Activated CD4-positive, alpha-beta memory T cell treated with anti-CD3 and anti-CD28 coated beads, Interleukin-2, amount 10 ng/mL, durations not matched to agents 7 days and 5 days (primary cell): Measurements from ENCODE around the gene CSRNP3. TPM values are rescaled to one million over a fixed set of nuclear protein-coding genes. Genes with fewer than 3 reads are reported as not detected.

Source experiments
- CTCF ChIA-PET: fragments of 350-600 bp; sonication (Branson Sonifier 250); formaldehyde crosslinking; loops from one replicate; lab custom pipeline; 2021; ENCODE audit warnings: antibody characterized with exemption, inconsistent platforms; lab: Charles Lee
- POLR2A ChIA-PET: fragments of 350-600 bp; sonication (Branson Sonifier 250); formaldehyde crosslinking; loops from one replicate; lab custom pipeline; 2021; ENCODE audit warnings: antibody characterized with exemption; lab: Charles Lee
- DNase-seq: peaks from one replicate; pipeline ENCODE4 v3.0.0-alpha.2; 2020
- H3K27ac Mint-ChIP-seq: one replicate; pipeline ENCODE4 v1.8.0; 2021; ENCODE audit warnings: mild to moderate bottlenecking, mixed read lengths
- H3K27me3 Mint-ChIP-seq: one replicate; pipeline ENCODE4 v1.8.0; 2021; ENCODE audit warnings: mixed read lengths
- H3K36me3 Mint-ChIP-seq: one replicate; pipeline ENCODE4 v1.8.0; 2021; ENCODE audit warnings: low read depth, mixed read lengths
- H3K4me1 Mint-ChIP-seq: one replicate; pipeline ENCODE4 v1.8.0; 2021; ENCODE audit warnings: mixed read lengths
- H3K4me3 Mint-ChIP-seq: one replicate; pipeline ENCODE4 v1.8.0; 2021; ENCODE audit warnings: mild to moderate bottlenecking, mixed read lengths
- H3K9me3 Mint-ChIP-seq: one replicate; pipeline ENCODE4 v1.8.0; 2021; ENCODE audit warnings: mixed read lengths
- total RNA-seq, 2 experiments: library from RNA; stranded (reverse); gene quantifications; one replicate each; pipeline ENCODE4 v1.2.3, GENCODE V29; 2021

CSRNP3 gene
- total RNA-seq, 2 experiments from 2014 or later, result not detected

GRCh38 chr2:165479856-165480255 lies 10.4 kb downstream of the CSRNP3 start:
- Mint-ChIP-seq H3K4me3 (no peak overlapping the region), H3K27ac (no peak overlapping the region), H3K4me1 (no peaks in the 10 kb centered on the region), H3K36me3 (no peaks in the 10 kb centered on the region), H3K9me3 (no peaks in the 10 kb centered on the region), H3K27me3 (no peaks in the 10 kb centered on the region)
- CTCF ChIA-PET, result interaction anchor here (0.7 kb wide), 1 partner anchor 55 kb away, joined by 3 read pairs; no protein-coding TSS in a partner anchor
- POLR2A ChIA-PET, result no interaction called here
- no peak for DNase-seq

GRCh38 chr2:165494573-165494972 lies 25.1 kb downstream of the CSRNP3 start:
- Mint-ChIP-seq H3K27me3 (no peaks in the 10 kb centered on the region), H3K27ac (no peak overlapping the region), H3K9me3 (no peaks in the 10 kb centered on the region), H3K4me3 (no peak overlapping the region), H3K36me3 (no peaks in the 10 kb centered on the region), H3K4me1 (no peaks in the 10 kb centered on the region)
- DNase-seq, result no peak
- ChIA-PET POLR2A (no interaction called here), CTCF (no interaction called here)

GRCh38 chr2:165497659-165498317 lies 28.3 kb downstream of the CSRNP3 start:
- ChIA-PET CTCF (no interaction called here), POLR2A (no interaction called here)
- Mint-ChIP-seq H3K4me1 (no peaks in the 10 kb centered on the region), H3K36me3 (no peaks in the 10 kb centered on the region), H3K27ac (no peak overlapping the region), H3K9me3 (no peaks in the 10 kb centered on the region), H3K27me3 (no peaks in the 10 kb centered on the region), H3K4me3 (no peak overlapping the region)
- DNase-seq, result no peak

- H3K27me3 Mint-ChIP-seq, result no peaks in the 10 kb centered on the region
- no peaks in the 10 kb centered on the region for H3K9me3 Mint-ChIP-seq
- ChIA-PET CTCF (no interaction called here), POLR2A (no interaction called here)
- no peaks in the 10 kb centered on the region for H3K4me1 Mint-ChIP-seq
- H3K4me3 Mint-ChIP-seq, result no peak overlapping the region
- H3K36me3 Mint-ChIP-seq, result no peaks in the 10 kb centered on the region
- DNase-seq, result no peak
- no peak overlapping the region for H3K27ac Mint-ChIP-seq
Observed at GRCh38 chr2:165499131-165499530, 29.6 kb downstream of the CSRNP3 start.

GRCh38 chr2:165500001-165500400 lies 30.5 kb downstream of the CSRNP3 start:
- Mint-ChIP-seq H3K4me1 (no peaks in the 10 kb centered on the region), H3K4me3 (no peak overlapping the region), H3K36me3 (no peaks in the 10 kb centered on the region), H3K9me3 (no peaks in the 10 kb centered on the region), H3K27ac (no peak overlapping the region), H3K27me3 (no peaks in the 10 kb centered on the region)
- POLR2A ChIA-PET, result no interaction called here
- CTCF ChIA-PET, result no interaction called here
- no peak for DNase-seq

GRCh38 chr2:165500816-165501215 lies 31.3 kb downstream of the CSRNP3 start:
- ChIA-PET POLR2A (no interaction called here), CTCF (no interaction called here)
- no peaks in the 10 kb centered on the region for H3K9me3 Mint-ChIP-seq
- H3K4me3 Mint-ChIP-seq, result no peak overlapping the region
- DNase-seq, result no peak
- no peaks in the 10 kb centered on the region for H3K27me3 Mint-ChIP-seq
- no peak overlapping the region for H3K27ac Mint-ChIP-seq
- H3K36me3 Mint-ChIP-seq, result no peaks in the 10 kb centered on the region
- H3K4me1 Mint-ChIP-seq, result no peaks in the 10 kb centered on the region

- no peak for DNase-seq
- POLR2A ChIA-PET, result no interaction called here
- H3K4me3 Mint-ChIP-seq, result no peak overlapping the region
- CTCF ChIA-PET, result no interaction called here
- H3K9me3 Mint-ChIP-seq, result no peaks in the 10 kb centered on the region
- no peaks in the 10 kb centered on the region for H3K4me1 Mint-ChIP-seq
- no peak overlapping the region for H3K27ac Mint-ChIP-seq
- no peaks in the 10 kb centered on the region for H3K36me3 Mint-ChIP-seq
- no peaks in the 10 kb centered on the region for H3K27me3 Mint-ChIP-seq
Observed at GRCh38 chr2:165505514-165505913, 36.0 kb downstream of the CSRNP3 start.

GRCh38 chr2:165508927-165509326 lies 39.4 kb downstream of the CSRNP3 start:
- no peak for DNase-seq
- Mint-ChIP-seq H3K27me3 (no peaks in the 10 kb centered on the region), H3K4me3 (no peak overlapping the region), H3K27ac (no peak overlapping the region), H3K9me3 (no peaks in the 10 kb centered on the region), H3K36me3 (no peaks in the 10 kb centered on the region), H3K4me1 (no peaks in the 10 kb centered on the region)
- POLR2A ChIA-PET, result no interaction called here
- CTCF ChIA-PET, result no interaction called here

- Mint-ChIP-seq H3K4me1 (no peaks in the 10 kb centered on the region), H3K27ac (no peak overlapping the region), H3K36me3 (no peaks in the 10 kb centered on the region), H3K4me3 (no peak overlapping the region), H3K27me3 (no peaks in the 10 kb centered on the region), H3K9me3 (no peaks in the 10 kb centered on the region)
- POLR2A ChIA-PET, result no interaction called here
- DNase-seq, result no peak
- CTCF ChIA-PET, result no interaction called here
Observed at GRCh38 chr2:165513479-165513878, 44.0 kb downstream of the CSRNP3 start.

GRCh38 chr2:165518611-165519010 lies 49.1 kb downstream of the CSRNP3 start:
- no peaks in the 10 kb centered on the region for H3K36me3 Mint-ChIP-seq
- H3K27me3 Mint-ChIP-seq, result no peaks in the 10 kb centered on the region
- no peak overlapping the region for H3K27ac Mint-ChIP-seq
- POLR2A ChIA-PET, result no interaction called here
- CTCF ChIA-PET, result no interaction called here
- H3K4me1 Mint-ChIP-seq, result no peaks in the 10 kb centered on the region
- DNase-seq, result no peak
- H3K4me3 Mint-ChIP-seq, result no peak overlapping the region
- H3K9me3 Mint-ChIP-seq, result no peaks in the 10 kb centered on the region

GRCh38 chr2:165522719-165523118 lies 53.2 kb downstream of the CSRNP3 start:
- POLR2A ChIA-PET, result no interaction called here
- Mint-ChIP-seq H3K36me3 (no peaks in the 10 kb centered on the region), H3K9me3 (no peaks in the 10 kb centered on the region), H3K27ac (no peak overlapping the region), H3K27me3 (no peaks in the 10 kb centered on the region), H3K4me1 (no peaks in the 10 kb centered on the region), H3K4me3 (no peak overlapping the region)
- CTCF ChIA-PET, result no interaction called here
- no peak for DNase-seq

GRCh38 chr2:165524720-165525119 lies 55.2 kb downstream of the CSRNP3 start:
- no peaks in the 10 kb centered on the region for H3K4me1 Mint-ChIP-seq
- CTCF ChIA-PET, result no interaction called here
- H3K27me3 Mint-ChIP-seq, result no peaks in the 10 kb centered on the region
- no peak overlapping the region for H3K27ac Mint-ChIP-seq
- DNase-seq, result no peak
- POLR2A ChIA-PET, result no interaction called here
- no peaks in the 10 kb centered on the region for H3K36me3 Mint-ChIP-seq
- no peaks in the 10 kb centered on the region for H3K9me3 Mint-ChIP-seq
- H3K4me3 Mint-ChIP-seq, result no peak overlapping the region

GRCh38 chr2:165528691-165529090 lies 59.2 kb downstream of the CSRNP3 start:
- H3K36me3 Mint-ChIP-seq, result no peaks in the 10 kb centered on the region
- H3K9me3 Mint-ChIP-seq, result no peaks in the 10 kb centered on the region
- DNase-seq, result no peak
- CTCF ChIA-PET, result no interaction called here
- POLR2A ChIA-PET, result no interaction called here
- no peaks in the 10 kb centered on the region for H3K27me3 Mint-ChIP-seq
- H3K4me1 Mint-ChIP-seq, result no peaks in the 10 kb centered on the region
- no peak overlapping the region for H3K27ac Mint-ChIP-seq
- no peak overlapping the region for H3K4me3 Mint-ChIP-seq

- no peaks in the 10 kb centered on the region for H3K36me3 Mint-ChIP-seq
- H3K9me3 Mint-ChIP-seq, result no peaks in the 10 kb centered on the region
- H3K27ac Mint-ChIP-seq, result no peak overlapping the region
- ChIA-PET POLR2A (no interaction called here), CTCF (no interaction called here)
- no peak for DNase-seq
- no peaks in the 10 kb centered on the region for H3K4me1 Mint-ChIP-seq
- H3K4me3 Mint-ChIP-seq, result no peak overlapping the region
- no peaks in the 10 kb centered on the region for H3K27me3 Mint-ChIP-seq
Observed at GRCh38 chr2:165529130-165529529, 59.6 kb downstream of the CSRNP3 start.
